Memory B cell (primary cell): ENCODE data around the gene CA10.

Experiments
- ATAC-seq: fragments of 150-1000 bp; cut with Tn5 transposase; 2 replicates; pipeline ENCODE4 v1.10.0; 2021; ENCODE audit warnings: low read depth, mild to moderate bottlenecking, moderate library complexity
- DNase-seq, 2 donors: peaks; one replicate each; pipeline ENCODE4 v3.0.0; 2022; ENCODE audit warnings: low spot score in 2 of 2
- H3K27ac Mint-ChIP-seq: one replicate; pipeline ENCODE4 v1.8.0; 2022; ENCODE audit warnings: mild to moderate bottlenecking, moderate library complexity, mixed read lengths
- H3K27me3 Mint-ChIP-seq: one replicate; pipeline ENCODE4 v1.8.0; 2022; ENCODE audit warnings: mixed read lengths
- H3K36me3 Mint-ChIP-seq: one replicate; pipeline ENCODE4 v1.8.0; 2022; ENCODE audit warnings: mild to moderate bottlenecking, mixed read lengths
- H3K4me1 Mint-ChIP-seq: one replicate; pipeline ENCODE4 v1.8.0; 2022; ENCODE audit warnings: mixed read lengths
- H3K4me3 Mint-ChIP-seq: one replicate; pipeline ENCODE4 v1.8.0; 2022; ENCODE audit warnings: mild to moderate bottlenecking, moderate library complexity, mixed read lengths
- H3K9me3 Mint-ChIP-seq: one replicate; pipeline ENCODE4 v1.8.0; 2022; ENCODE audit warnings: mixed read lengths

CA10 gene

GRCh38 chr17:51770027-51770759 lies 388.3 kb downstream of the CA10 start:
- H3K4me1 Mint-ChIP-seq, result no peaks in the 10 kb centered on the region
- no peaks in the 10 kb centered on the region for H3K9me3 Mint-ChIP-seq
- H3K4me3 Mint-ChIP-seq, result no peak overlapping the region
- no peak overlapping the region for H3K27ac Mint-ChIP-seq
- no peak for ATAC-seq
- no peak for DNase-seq
- peaks cover 3% of the 10 kb centered on the region for H3K27me3 Mint-ChIP-seq
- H3K36me3 Mint-ChIP-seq, result no peaks in the 10 kb centered on the region

- DNase-seq (no peak), ATAC-seq (no peak)
- Mint-ChIP-seq H3K36me3 (no peaks in the 10 kb centered on the region), H3K4me1 (no peaks in the 10 kb centered on the region), H3K9me3 (no peaks in the 10 kb centered on the region), H3K27ac (no peak overlapping the region), H3K4me3 (no peak overlapping the region), H3K27me3 (peaks cover 4% of the 10 kb centered on the region)
Measured at GRCh38 chr17:51769231-51769630, 389.3 kb downstream of the CA10 start.

- no peaks in the 10 kb centered on the region for H3K36me3 Mint-ChIP-seq
- peaks cover 5% of the 10 kb centered on the region for H3K27me3 Mint-ChIP-seq
- H3K9me3 Mint-ChIP-seq, result no peaks in the 10 kb centered on the region
- ATAC-seq (no peak), DNase-seq (no peak)
- no peaks in the 10 kb centered on the region for H3K4me1 Mint-ChIP-seq
- H3K27ac Mint-ChIP-seq, result no peak overlapping the region
- H3K4me3 Mint-ChIP-seq, result no peak overlapping the region
Measured at GRCh38 chr17:51768706-51769105, 389.8 kb downstream of the CA10 start.

- DNase-seq, result no peak
- H3K4me3 Mint-ChIP-seq, result no peak overlapping the region
- H3K4me1 Mint-ChIP-seq, result no peaks in the 10 kb centered on the region
- H3K27me3 Mint-ChIP-seq, result peaks cover 9% of the 10 kb centered on the region
- ATAC-seq, result no peak
- H3K36me3 Mint-ChIP-seq, result no peaks in the 10 kb centered on the region
- no peaks in the 10 kb centered on the region for H3K9me3 Mint-ChIP-seq
- no peak overlapping the region for H3K27ac Mint-ChIP-seq
Measured at GRCh38 chr17:51767287-51767686, 391.2 kb downstream of the CA10 start.

- no peaks in the 10 kb centered on the region for H3K36me3 Mint-ChIP-seq
- H3K4me1 Mint-ChIP-seq, result no peaks in the 10 kb centered on the region
- H3K27ac Mint-ChIP-seq, result no peak overlapping the region
- peaks cover 8% of the 10 kb centered on the region for H3K27me3 Mint-ChIP-seq
- H3K4me3 Mint-ChIP-seq, result no peak overlapping the region
- no peaks in the 10 kb centered on the region for H3K9me3 Mint-ChIP-seq
- no peak for DNase-seq
- no peak for ATAC-seq
Measured at GRCh38 chr17:51765282-51766135, 393.0 kb downstream of the CA10 start.

GRCh38 chr17:51764387-51764971 lies 394.0 kb downstream of the CA10 start:
- peak in 1 of 2 donors; percentile 12 for DNase-seq
- H3K27me3 Mint-ChIP-seq, result peaks cover 11% of the 10 kb centered on the region
- H3K36me3 Mint-ChIP-seq, result no peaks in the 10 kb centered on the region

GRCh38 chr17:51763058-51763457 lies 395.5 kb downstream of the CA10 start:
- Mint-ChIP-seq H3K27ac (no peak overlapping the region), H3K4me3 (no peak overlapping the region), H3K36me3 (no peaks in the 10 kb centered on the region), H3K9me3 (no peaks in the 10 kb centered on the region), H3K27me3 (peaks cover 11% of the 10 kb centered on the region), H3K4me1 (no peaks in the 10 kb centered on the region)
- no peak for ATAC-seq
- DNase-seq, result no peak

More at GRCh38 chr17:51764387-51764971, 394.0 kb downstream of the CA10 start:
- no peak overlapping the region for H3K4me3 Mint-ChIP-seq
- no peak overlapping the region for H3K27ac Mint-ChIP-seq
- no peaks in the 10 kb centered on the region for H3K4me1 Mint-ChIP-seq
- ATAC-seq, result no peak
- no peaks in the 10 kb centered on the region for H3K9me3 Mint-ChIP-seq

- Mint-ChIP-seq H3K4me3 (no peak overlapping the region), H3K27ac (no peak overlapping the region), H3K4me1 (no peaks in the 10 kb centered on the region), H3K9me3 (no peaks in the 10 kb centered on the region), H3K27me3 (peaks cover 11% of the 10 kb centered on the region), H3K36me3 (no peaks in the 10 kb centered on the region)
- DNase-seq (no peak), ATAC-seq (no peak)
Measured at GRCh38 chr17:51761105-51761504, 397.4 kb downstream of the CA10 start.

GRCh38 chr17:51759260-51759659 lies 399.3 kb downstream of the CA10 start:
- H3K4me1 Mint-ChIP-seq, result no peaks in the 10 kb centered on the region
- no peak overlapping the region for H3K4me3 Mint-ChIP-seq
- H3K27ac Mint-ChIP-seq, result no peak overlapping the region
- no peak for ATAC-seq
- no peak for DNase-seq
- H3K36me3 Mint-ChIP-seq, result no peaks in the 10 kb centered on the region
- no peaks in the 10 kb centered on the region for H3K9me3 Mint-ChIP-seq
- peaks cover 10% of the 10 kb centered on the region for H3K27me3 Mint-ChIP-seq

GRCh38 chr17:51751072-51751471 lies 407.4 kb downstream of the CA10 start:
- Mint-ChIP-seq H3K4me3 (no peak overlapping the region), H3K4me1 (peaks cover 2% of the 10 kb centered on the region), H3K36me3 (no peaks in the 10 kb centered on the region), H3K27ac (no peak overlapping the region), H3K9me3 (no peaks in the 10 kb centered on the region), H3K27me3 (peaks cover 1% of the 10 kb centered on the region)
- ATAC-seq, result no peak
- DNase-seq, result no peak

- DNase-seq, result no peak
- Mint-ChIP-seq H3K27me3 (no peaks in the 10 kb centered on the region), H3K9me3 (no peaks in the 10 kb centered on the region), H3K4me3 (no peak overlapping the region), H3K4me1 (peaks cover 2% of the 10 kb centered on the region), H3K27ac (no peak overlapping the region), H3K36me3 (no peaks in the 10 kb centered on the region)
- no peak for ATAC-seq
Measured at GRCh38 chr17:51748749-51749604, 409.5 kb downstream of the CA10 start.

- no peak overlapping the region for H3K4me3 Mint-ChIP-seq
- H3K4me1 Mint-ChIP-seq, result no peaks in the 10 kb centered on the region
- no peaks in the 10 kb centered on the region for H3K27me3 Mint-ChIP-seq
- no peaks in the 10 kb centered on the region for H3K9me3 Mint-ChIP-seq
- no peaks in the 10 kb centered on the region for H3K36me3 Mint-ChIP-seq
- H3K27ac Mint-ChIP-seq, result no peak overlapping the region
- ATAC-seq, result no peak
- DNase-seq, result no peak
Measured at GRCh38 chr17:51746421-51746820, 412.1 kb downstream of the CA10 start.

- ATAC-seq, result no peak
- no peaks in the 10 kb centered on the region for H3K27me3 Mint-ChIP-seq
- H3K4me3 Mint-ChIP-seq, result no peak overlapping the region
- no peak for DNase-seq
- no peaks in the 10 kb centered on the region for H3K9me3 Mint-ChIP-seq
- H3K27ac Mint-ChIP-seq, result no peak overlapping the region
- no peaks in the 10 kb centered on the region for H3K36me3 Mint-ChIP-seq
- no peaks in the 10 kb centered on the region for H3K4me1 Mint-ChIP-seq
Measured at GRCh38 chr17:51745993-51746392, 412.5 kb downstream of the CA10 start.
